Motor neuron (in vitro differentiated cells): ENCODE measurements around the gene SELL. TPM values are rescaled to one million over a fixed set of nuclear protein-coding genes. Genes with fewer than 3 reads are reported as not detected.
"Not testable (repeated sequence)": the region's sequence is repeated elsewhere in the genome, so short reads cannot be mapped to it uniquely, and the experiment has no call there.

Experiments
- ATAC-seq, 8 experiments: fragments of 200-7000 bp; cut with Tn5 transposase; replicated peaks in 6 of 8; 2 replicates each; pipeline ENCODE4 v1.8.0; 2021; ENCODE audit warnings: mild to moderate bottlenecking in 8 of 8, moderate library complexity in 8 of 8
- H3K27ac ChIP-seq, 2 donors: fragments of 250-450 bp; sonication (Bioruptor Pico); 2 replicates each; pipeline ENCODE4 v1.9.0; 2021; ENCODE audit warnings: antibody characterized with exemption in 2 of 2, mild to moderate bottlenecking in 2 of 2, moderate library complexity in 1 of 2
- H3K4me1 ChIP-seq, 2 donors: fragments of 250-450 bp; sonication (Bioruptor Pico); replicated peaks in 1 of 2; 2 replicates each; pipeline ENCODE4 v1.6.1; 2021; ENCODE audit warnings: antibody characterized with exemption in 2 of 2, mild to moderate bottlenecking in 2 of 2, moderate library complexity in 1 of 2
- H3K4me3 ChIP-seq, 5 donors: fragments of 250-450 bp; sonication (Bioruptor Pico); 2 replicates each; pipeline ENCODE4 v1.9.0; 2021; ENCODE audit warnings: antibody characterized with exemption in 5 of 5, mild to moderate bottlenecking in 5 of 5, moderate library complexity in 4 of 5
- WGBS, 10 experiments: fragments of 450-650 bp; shearing (Covaris generic); methylation state at CpG; one replicate each; pipeline ENCODE4 v1.0.0; 2022; 5-methylcytosine and 5-hydroxymethylcytosine counted together
- in situ Hi-C, 9 experiments: fragments of 400-800 bp; cut with MboI; loops; one replicate each; pipeline ENCODE4 v1.15.0; 2021; ENCODE audit warnings: low sequenced_read_pairs in 9 of 9, low pct_unique_long_range_greater_than_20kb in 2 of 9; ENCODE audit not compliant: unreplicated experiment in 9 of 9
- total RNA-seq, 8 experiments: library from RNA; unstranded; fragments of 300-600 nt; gene quantifications; 2 replicates each; pipeline versions ENCODE4 v1.2.3 to v1.2.4, GENCODE V29; 2022

SELL gene
- total RNA-seq, 8 experiments from 2014 or later, result 0.41 to 28.3 (median 0.67) TPM; not detected in 4

GRCh38 chr1:169680377-169681019 is 30.9 kb downstream of the SELL start:
- 43 to 82% (median 64%) methylated on average over 2 to 6 of the region's 6 CpGs; no CpG with 5 or more reads in 1 of the 10 experiments for WGBS, 10 experiments
- peaks cover 9 to 18% of the 10 kb centered on the region in 2 donors for H3K4me1 ChIP-seq
- no peak overlapping the region for H3K4me3 ChIP-seq
- in situ Hi-C loops, result no loop called here
- peak in 5 of 8 experiments; percentile 7 to 46 (median 39) for ATAC-seq
- H3K27ac ChIP-seq, result no peak overlapping the region

- Histone ChIP-seq H3K4me3 (no peak overlapping the region), H3K27ac (no peak overlapping the region), H3K4me1 (peaks cover 9 to 18% of the 10 kb centered on the region in 2 donors)
- 17 to 100% (median 78%) methylated on average over 1 to 3 of the region's 3 CpGs; no CpG with 5 or more reads in 2 of the 10 experiments for WGBS, 10 experiments
- ATAC-seq, result no peak
- in situ Hi-C loops, result no loop called here
Measured at GRCh38 chr1:169679692-169680091, 31.7 kb downstream of the SELL start.

DNA sequence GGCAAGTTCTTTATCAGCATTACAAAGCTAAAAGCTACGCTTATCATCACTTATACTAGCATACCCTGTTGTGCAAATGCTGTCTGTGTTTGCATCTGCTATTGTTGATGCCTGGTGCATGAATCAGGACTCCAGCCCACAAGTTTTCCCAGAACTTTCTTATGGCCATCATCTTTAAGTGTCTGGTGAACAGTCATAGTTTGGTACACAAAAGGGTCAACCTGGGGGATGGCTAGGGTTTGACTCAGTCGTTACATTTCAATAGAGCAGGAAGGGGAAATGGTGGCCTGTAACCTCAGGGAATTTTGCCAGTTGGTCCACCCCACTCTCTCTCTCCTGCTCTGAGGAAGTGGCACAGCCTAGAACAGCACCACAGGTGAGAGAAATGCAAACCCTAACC is 35.4 kb downstream of the SELL start:
- 0 to 100% (median 34%) methylated on average over 1 to 2 of the region's 2 CpGs for WGBS, 10 experiments

DNA sequence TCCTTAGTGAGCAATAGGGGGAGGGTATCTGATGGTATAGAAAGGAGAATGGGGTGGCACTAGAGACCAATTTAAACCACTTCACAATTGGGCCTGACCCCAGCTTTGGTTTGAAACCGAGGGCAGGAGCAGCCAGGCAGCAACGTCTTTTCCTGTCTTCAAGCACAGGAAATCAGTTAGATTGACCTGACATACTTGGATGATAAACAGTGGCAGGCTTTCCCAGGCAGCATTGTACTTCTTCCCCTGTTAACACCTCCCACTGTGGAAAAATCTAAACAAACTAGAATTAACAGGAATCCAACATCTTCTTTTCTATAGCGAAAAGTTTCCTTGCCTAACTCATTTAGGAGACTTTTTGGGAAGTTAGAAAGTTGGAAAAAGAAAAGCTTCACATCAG is 40.6 kb downstream of the SELL start:
- Histone ChIP-seq H3K4me1 (no peaks in the 10 kb centered on the region), H3K4me3 (no peak overlapping the region), H3K27ac (no peak overlapping the region)
- WGBS, 10 experiments, result 0 to 75% (median 40%) methylated on average over 1 to 3 of the region's 3 CpGs; no CpG with 5 or more reads in 1 of the 10 experiments
- in situ Hi-C loops, result no loop called here
- ATAC-seq, result no peak

More for the DNA sequence above, 35.4 kb downstream of the SELL start:
- in situ Hi-C loops, result no loop called here
- Histone ChIP-seq H3K4me1 (peaks cover 5 to 9% of the 10 kb centered on the region in 2 donors), H3K4me3 (no peak overlapping the region), H3K27ac (no peak overlapping the region)
- ATAC-seq, result peak in 1 of 8 experiments; percentile 60

GRCh38 chr1:169670244-169670643 is 41.2 kb downstream of the SELL start:
- ATAC-seq, in situ Hi-C loops, H3K4me1 ChIP-seq, H3K27ac ChIP-seq, H3K4me3 ChIP-seq: not testable (repeated sequence)
- WGBS, 10 experiments, result 17 to 100% (median 87%) methylated on average over 1 to 3 of the region's 3 CpGs; no CpG with 5 or more reads in 5 of the 10 experiments

- ATAC-seq, H3K27ac ChIP-seq, H3K4me3 ChIP-seq, in situ Hi-C loops, H3K4me1 ChIP-seq: not testable (repeated sequence)
- WGBS, 10 experiments, result 17 to 91% (median 56%) methylated on average over 1 to 8 of the region's 28 CpGs; no CpG with 5 or more reads in 3 of the 10 experiments
Measured at GRCh38 chr1:169667699-169668596, 43.5 kb downstream of the SELL start.

- 0 to 92% (median 76%) methylated on average over 1 to 2 of the region's 2 CpGs; no CpG with 5 or more reads in 1 of the 10 experiments for WGBS, 10 experiments
- H3K27ac ChIP-seq, H3K4me3 ChIP-seq, ATAC-seq, in situ Hi-C loops, H3K4me1 ChIP-seq: not testable (repeated sequence)
Measured at GRCh38 chr1:169667227-169667639, 44.2 kb downstream of the SELL start.

- H3K27ac ChIP-seq, H3K4me3 ChIP-seq: not testable (repeated sequence)
Measured at GRCh38 chr1:169662680-169663079, 48.7 kb downstream of the SELL start.

DNA sequence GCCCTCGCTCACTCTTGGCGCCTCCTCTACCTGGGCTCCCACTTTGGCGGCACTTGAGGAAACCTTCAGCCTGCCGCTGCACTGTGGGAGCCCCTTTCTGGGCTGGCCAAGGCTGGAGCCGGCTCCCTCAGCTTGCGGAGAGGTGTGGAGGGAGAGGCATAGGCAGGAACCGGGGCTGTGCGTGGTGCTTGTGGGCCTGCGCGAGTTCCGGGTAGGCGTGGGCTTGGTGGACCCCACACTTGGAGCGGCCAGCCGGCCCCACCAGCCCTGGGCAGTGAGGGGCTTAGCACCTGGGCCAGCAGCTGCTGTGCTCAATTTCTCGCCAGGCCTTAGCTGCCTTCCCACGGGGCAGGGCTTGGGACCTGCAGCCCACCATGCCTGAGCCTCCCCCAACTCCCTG is 50.4 kb downstream of the SELL start:
- ATAC-seq, H3K4me1 ChIP-seq, in situ Hi-C loops, H3K27ac ChIP-seq, H3K4me3 ChIP-seq: not testable (repeated sequence)
- 40 to 100% (median 91%) methylated on average over 1 to 11 of the region's 16 CpGs; no CpG with 5 or more reads in 4 of the 10 experiments for WGBS, 10 experiments

More at GRCh38 chr1:169662680-169663079, 48.7 kb downstream of the SELL start:
- ATAC-seq, in situ Hi-C loops, H3K4me1 ChIP-seq: not testable (repeated sequence)
- 0 to 84% (median 61%) methylated on average over 1 to 4 of the region's 8 CpGs; no CpG with 5 or more reads in 5 of the 10 experiments for WGBS, 10 experiments

GRCh38 chr1:169658777-169659176 is 52.6 kb downstream of the SELL start:
- H3K4me3 ChIP-seq, H3K27ac ChIP-seq, H3K4me1 ChIP-seq, in situ Hi-C loops, ATAC-seq: not testable (repeated sequence)

DNA sequence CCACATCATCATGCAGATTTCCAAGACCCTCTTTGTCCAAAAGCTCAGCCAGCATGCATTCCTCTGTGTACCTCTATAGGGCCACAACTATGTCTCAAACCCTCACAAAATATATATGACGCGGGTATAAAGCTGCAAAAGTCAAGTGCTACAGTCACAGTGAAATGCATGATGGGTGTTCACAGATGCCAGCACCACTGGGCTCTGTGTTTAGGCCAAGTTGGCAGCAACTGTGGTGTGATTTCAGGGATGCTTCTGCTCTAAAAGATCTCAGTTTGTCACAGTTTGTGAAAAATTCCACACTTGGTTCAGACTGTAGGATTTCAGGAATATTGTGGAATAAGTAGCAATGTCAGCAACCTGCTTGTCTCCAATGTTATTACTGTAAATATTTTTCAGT is 57.5 kb downstream of the SELL start:
- WGBS, 10 experiments, result 50 to 96% (median 81%) methylated on average over 2 of the region's 2 CpGs; no CpG with 5 or more reads in 5 of the 10 experiments
- H3K27ac ChIP-seq, result no peak overlapping the region
- no peak overlapping the region for H3K4me3 ChIP-seq
- ATAC-seq, result no peak
- in situ Hi-C loops, result no loop called here
- no peaks in the 10 kb centered on the region for H3K4me1 ChIP-seq

DNA sequence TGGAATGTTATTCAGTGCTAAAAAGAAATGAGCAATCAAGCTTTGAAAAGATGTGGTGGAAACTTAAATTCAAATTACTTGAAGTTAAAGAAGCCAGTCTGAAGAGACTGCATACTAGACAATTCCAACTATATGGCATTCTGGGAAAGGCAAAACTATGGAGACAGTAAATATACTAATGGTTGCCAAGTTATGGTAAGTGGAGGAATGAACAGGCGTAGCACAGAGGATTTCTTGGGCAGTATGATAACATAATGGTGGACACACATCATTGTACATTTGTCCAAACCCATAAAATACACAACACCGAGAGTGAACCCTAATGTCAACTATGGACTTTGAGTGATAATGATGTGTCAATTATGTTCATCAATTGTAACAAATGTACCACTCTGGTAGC is 60.4 kb downstream of the SELL start:
- Histone ChIP-seq H3K4me1 (no peaks in the 10 kb centered on the region), H3K27ac (no peak overlapping the region), H3K4me3 (no peak overlapping the region)
- in situ Hi-C loops, result no loop called here
- peak in 3 of 8 experiments; percentile 34 to 97 (median 45) for ATAC-seq
- 8 to 100% (median 77%) methylated on average over 1 to 2 of the region's 2 CpGs; no CpG with 5 or more reads in 1 of the 10 experiments for WGBS, 10 experiments

DNA sequence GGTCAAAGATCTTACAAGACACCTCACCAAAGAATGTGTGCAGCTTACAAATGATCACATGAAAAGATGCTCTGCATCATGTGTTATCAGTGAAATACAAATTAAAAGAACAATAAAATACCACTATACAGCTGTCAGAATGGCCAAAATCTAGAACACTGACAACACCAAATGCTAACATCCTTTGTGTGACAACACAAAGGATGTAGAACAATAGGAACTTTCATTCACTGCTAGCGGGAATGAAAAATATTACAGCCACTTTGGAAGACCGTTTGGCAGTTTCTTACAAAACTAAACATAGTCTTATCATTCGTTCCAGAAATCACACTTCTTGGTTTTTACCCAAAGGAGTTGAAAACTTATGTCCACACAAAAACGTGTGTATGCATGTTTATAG is 60.9 kb downstream of the SELL start:
- Histone ChIP-seq H3K4me1 (no peaks in the 10 kb centered on the region), H3K4me3 (no peak overlapping the region), H3K27ac (no peak overlapping the region)
- 0 to 80% (median 61%) methylated on average over 1 to 4 of the region's 4 CpGs; no CpG with 5 or more reads in 2 of the 10 experiments for WGBS, 10 experiments
- ATAC-seq, result peak in 1 of 8 experiments; percentile 42
- in situ Hi-C loops, result no loop called here
